ENCODE results near the gene NCKAP5. TPM values are rescaled to one million over a fixed set of nuclear protein-coding genes. Genes with fewer than 3 reads are reported as not detected.

NCKAP5 gene
- polyA plus RNA-seq, 1 experiment = 16.6 TPM

- no peaks in the 10 kb centered on the region for H3K27me3 ChIP-seq (ENCODE audit: control insufficient read depth, insufficient read depth, low read length)
- TF ChIP-seq CTCF (IDR thresholded peaks at IDR 0.05; ENCODE audit: low read depth, low read length) = no peak
- no peak for DNase-seq (ENCODE audit: low read depth, low spot score)
- POLR2A ChIA-PET = no interaction called here
- H3K27ac ChIP-seq (ENCODE audit: low read depth, low read length) = no peak overlapping the region
- no peaks in the 10 kb centered on the region for H3K9me3 ChIP-seq (ENCODE audit: control insufficient read depth, insufficient read depth, low read length)
- no peak overlapping the region for H3K4me3 ChIP-seq (ENCODE audit: low read depth, low read length)
- CTCF ChIA-PET = no interaction called here
These were observed 842.1 kb downstream of the NCKAP5 start for GRCh38 chr2:132726155-132726554.

GRCh38 chr2:132725748-132726147 is 842.5 kb downstream of the NCKAP5 start:
- POLR2A ChIA-PET = no interaction called here
- CTCF ChIA-PET = no interaction called here
- no peak for DNase-seq (ENCODE audit: low read depth, low spot score)
- Histone ChIP-seq H3K27me3 (ENCODE audit: control insufficient read depth, insufficient read depth, low read length) (no peaks in the 10 kb centered on the region), H3K9me3 (ENCODE audit: control insufficient read depth, insufficient read depth, low read length) (no peaks in the 10 kb centered on the region), H3K4me3 (ENCODE audit: low read depth, low read length) (no peak overlapping the region), H3K27ac (ENCODE audit: low read depth, low read length) (no peak overlapping the region)
- TF ChIP-seq CTCF (IDR thresholded peaks at IDR 0.05; ENCODE audit: low read depth, low read length) = no peak

GRCh38 chr2:132725148-132725547 is 843.1 kb downstream of the NCKAP5 start:
- CTCF ChIA-PET = no interaction called here
- H3K4me3 ChIP-seq (ENCODE audit: low read depth, low read length) = no peak overlapping the region

GRCh38 chr2:132721938-132722337 is 846.3 kb downstream of the NCKAP5 start:
- ChIA-PET CTCF (no interaction called here), POLR2A (no interaction called here)
- Histone ChIP-seq H3K9me3 (ENCODE audit: control insufficient read depth, insufficient read depth, low read length) (no peaks in the 10 kb centered on the region), H3K27me3 (ENCODE audit: control insufficient read depth, insufficient read depth, low read length) (no peaks in the 10 kb centered on the region), H3K27ac (ENCODE audit: low read depth, low read length) (no peak overlapping the region), H3K4me3 (ENCODE audit: low read depth, low read length) (no peak overlapping the region)
- DNase-seq (ENCODE audit: low read depth, low spot score) = no peak
- no peak for TF ChIP-seq CTCF (IDR thresholded peaks at IDR 0.05; ENCODE audit: low read depth, low read length)

More at GRCh38 chr2:132725148-132725547, 843.1 kb downstream of the NCKAP5 start:
- no peak overlapping the region for H3K27ac ChIP-seq (ENCODE audit: low read depth, low read length)
- H3K27me3 ChIP-seq (ENCODE audit: control insufficient read depth, insufficient read depth, low read length) = no peaks in the 10 kb centered on the region
- TF ChIP-seq CTCF (IDR thresholded peaks at IDR 0.05; ENCODE audit: low read depth, low read length) = no peak
- H3K9me3 ChIP-seq (ENCODE audit: control insufficient read depth, insufficient read depth, low read length) = no peaks in the 10 kb centered on the region
- POLR2A ChIA-PET = no interaction called here
- DNase-seq (ENCODE audit: low read depth, low spot score) = no peak

- ChIA-PET POLR2A (no interaction called here), CTCF (interaction anchor here (1.1 kb wide), 1 partner anchor 173 kb away, joined by 3 read pairs; no protein-coding TSS in a partner anchor)
- Histone ChIP-seq H3K27ac (ENCODE audit: low read depth, low read length) (no peak overlapping the region), H3K4me3 (ENCODE audit: low read depth, low read length) (no peak overlapping the region), H3K27me3 (ENCODE audit: control insufficient read depth, insufficient read depth, low read length) (no peaks in the 10 kb centered on the region), H3K9me3 (ENCODE audit: control insufficient read depth, insufficient read depth, low read length) (no peaks in the 10 kb centered on the region)
- no peak for TF ChIP-seq CTCF (IDR thresholded peaks at IDR 0.05; ENCODE audit: low read depth, low read length)
- no peak for DNase-seq (ENCODE audit: low read depth, low spot score)
These were observed 847.9 kb downstream of the NCKAP5 start for GRCh38 chr2:132720393-132720792.

Data from AG04450 (cell line).